Loucy (cell line): ENCODE data around the gene HAVCR2.

Experiments used
- H2AFZ ChIP-seq: fragments of 200-600 bp; sonication (generic); 2 replicates; pipeline ENCODE4 v1.6.0; 2016; ENCODE audit warnings: antibody characterized with exemption, mild to moderate bottlenecking, low read length, moderate library complexity
- H3F3A ChIP-seq: fragments of 200-600 bp; 2 replicates; pipeline ENCODE4 v1.6.0; 2016; ENCODE audit warnings: antibody characterized with exemption, low read depth, mild to moderate bottlenecking
- H3K27me3 ChIP-seq: fragments of 200-600 bp; sonication (generic); 2 replicates; pipeline ENCODE4 v1.6.1; 2014; ENCODE audit warnings: low read length, mild to moderate bottlenecking; ENCODE audit not compliant: insufficient read depth, poor library complexity, severe bottlenecking
- H3K36me3 ChIP-seq: fragments of 200-600 bp; sonication (generic); 2 replicates; pipeline ENCODE4 v1.6.1; 2016; ENCODE audit warnings: low read length; ENCODE audit not compliant: insufficient read depth
- H3K4me1 ChIP-seq: fragments of 200-600 bp; sonication (generic); 2 replicates; pipeline ENCODE4 v1.5.1; 2014; ENCODE audit warnings: low read length, mild to moderate bottlenecking; ENCODE audit not compliant: insufficient read depth, poor library complexity, severe bottlenecking
- H3K4me2 ChIP-seq: fragments of 200-600 bp; sonication (generic); 2 replicates; pipeline ENCODE4 v1.6.0; 2014; ENCODE audit warnings: antibody characterized with exemption, low read length, low read depth, mild to moderate bottlenecking; ENCODE audit not compliant: poor library complexity, severe bottlenecking
- H3K4me3 ChIP-seq: fragments of 200-600 bp; sonication (generic); 2 replicates; pipeline ENCODE4 v1.5.1; 2014; ENCODE audit warnings: low read length, mild to moderate bottlenecking, mixed read lengths; ENCODE audit not compliant: poor library complexity, severe bottlenecking
- H3K79me2 ChIP-seq: fragments of 200-600 bp; sonication (generic); 2 replicates; pipeline ENCODE4 v1.6.1; 2014; ENCODE audit warnings: low read length; ENCODE audit not compliant: insufficient read depth
- H3K9ac ChIP-seq: fragments of 200-600 bp; sonication (generic); 2 replicates; pipeline ENCODE4 v1.6.0; 2014; ENCODE audit warnings: mild to moderate bottlenecking, low read depth, low read length, moderate library complexity; ENCODE audit not compliant: poor library complexity, severe bottlenecking
- H3K9me2 ChIP-seq: fragments of 200-600 bp; sonication (generic); replicated peaks from 2 replicates; pipeline ENCODE4 v1.6.1; 2016; ENCODE audit warnings: low read depth, low read length, mixed read lengths
- H3K9me3 ChIP-seq: fragments of 200-600 bp; sonication (generic); 2 replicates; pipeline ENCODE4 v1.6.1; 2014; ENCODE audit warnings: mild to moderate bottlenecking, antibody characterized with exemption, low read length, low read depth; ENCODE audit not compliant: insufficient read depth
- H4K20me1 ChIP-seq: fragments of 200-600 bp; sonication (generic); 2 replicates; pipeline ENCODE4 v1.6.0; 2014; ENCODE audit warnings: antibody characterized with exemption, low read length, mild to moderate bottlenecking; ENCODE audit not compliant: insufficient read depth, poor library complexity, severe bottlenecking
- CTCF ChIP-seq: fragments of 200-600 bp; sonication (generic); conservative IDR thresholded peaks from 2 replicates; pipeline ENCODE4 v1.5.1; 2014; ENCODE audit warnings: mild to moderate bottlenecking, antibody characterized with exemption, low read length
- EZH2phosphoT487 ChIP-seq: fragments of 200-600 bp; IDR thresholded peaks from 2 replicates; pipeline ENCODE4 v1.6.1; 2018; ENCODE audit warnings: antibody characterized with exemption, mild to moderate bottlenecking, moderate library complexity, borderline replicate concordance

HAVCR2 gene

DNA sequence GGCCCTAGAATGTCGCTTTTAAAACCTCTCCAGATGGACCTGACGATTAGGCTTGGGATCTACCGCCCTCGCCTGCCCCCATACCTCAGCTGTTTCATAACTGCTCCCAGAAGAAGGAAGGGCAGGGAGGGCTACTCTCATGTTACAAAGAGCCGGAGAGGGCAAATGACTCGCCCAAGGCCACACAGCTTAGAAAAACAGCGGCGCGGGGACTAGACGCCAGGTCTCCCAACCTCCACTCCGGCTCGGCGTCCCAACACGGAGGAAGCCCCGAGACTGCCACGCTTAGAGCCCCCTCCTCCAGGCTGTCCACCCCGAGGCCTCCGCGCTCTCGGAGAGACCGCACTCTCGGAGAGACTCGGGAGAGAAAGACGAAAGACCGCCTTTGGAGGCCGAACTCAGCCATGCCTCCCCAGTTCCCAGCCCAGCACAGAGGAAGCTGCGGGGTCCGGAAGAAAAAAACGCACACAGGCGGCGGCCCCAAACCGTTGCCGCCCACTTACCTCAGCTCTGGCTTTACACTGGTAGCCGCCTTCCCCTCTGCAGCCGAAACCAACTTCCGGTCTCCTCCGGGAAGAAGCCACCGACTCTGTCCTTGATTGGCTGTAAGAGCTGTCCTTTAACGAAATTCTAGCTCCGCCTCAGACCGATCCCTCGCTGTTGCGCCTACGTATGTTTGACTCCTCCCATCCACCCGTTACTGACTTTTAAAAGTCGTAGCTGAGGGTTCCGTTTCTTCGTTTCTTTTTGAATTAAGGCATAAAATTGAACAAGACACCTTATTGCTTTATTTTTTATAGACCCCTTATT is 33.7 kb upstream of the HAVCR2 start, which contains the start of gene MED7:
Gene MED7, minus strand, starts transcription at position 549 of the 810 bp plus-strand sequence. CDS start 3,434 bp downstream, outside the sequence.
- Histone ChIP-seq H3K4me3 (peak within 1 kb of the TSS; percentile 97), H3K4me2 (peak within 1 kb of the TSS; percentile 76), H3K9ac (peak within 1 kb of the TSS; percentile 97), H3K27me3 (peaks cover 5% of the 10 kb centered on the region), H3K4me1 (peaks cover 4% of the 10 kb centered on the region), H2AFZ (peak within 1 kb of the TSS; percentile 93), H3K9me3 (no peaks in the 10 kb centered on the region), H3K79me2 (peaks cover 24% of the 10 kb centered on the region), H4K20me1 (no peaks in the 10 kb centered on the region), H3K9me2 (no peaks in the 10 kb centered on the region), H3K36me3 (no peaks in the 10 kb centered on the region), H3F3A (no peaks in the 10 kb centered on the region)
- TF ChIP-seq EZH2phosphoT487 (no peak), CTCF (no peak)

DNA sequence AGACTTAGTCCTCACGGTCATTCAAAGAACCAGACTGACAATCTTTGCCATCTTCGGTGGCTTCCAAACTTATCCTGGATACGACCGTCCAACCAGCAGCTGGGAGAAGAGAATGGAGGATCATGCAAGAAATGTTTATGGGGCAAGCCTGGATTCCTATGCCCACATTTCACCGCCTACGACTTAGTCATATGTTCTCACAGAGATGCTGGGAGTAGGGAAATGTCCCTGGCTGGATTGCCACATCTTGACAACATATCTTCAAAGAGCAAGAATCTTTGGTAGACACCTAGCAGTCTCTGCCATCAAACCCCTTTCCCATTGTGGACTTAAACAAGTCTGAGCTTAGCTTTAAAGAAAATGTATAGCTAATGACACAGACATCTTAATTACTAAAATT is 28.8 kb upstream of the HAVCR2 start:
- H3K9me3 ChIP-seq = no peaks in the 10 kb centered on the region
- H3F3A ChIP-seq = no peaks in the 10 kb centered on the region
- peaks cover 24% of the 10 kb centered on the region for H3K79me2 ChIP-seq
- H3K36me3 ChIP-seq = no peaks in the 10 kb centered on the region
- no peaks in the 10 kb centered on the region for H4K20me1 ChIP-seq
- H3K4me1 ChIP-seq = no peaks in the 10 kb centered on the region
- peaks cover 5% of the 10 kb centered on the region for H3K27me3 ChIP-seq
- H2AFZ ChIP-seq = no peak overlapping the region
- H3K9me2 ChIP-seq = no peaks in the 10 kb centered on the region
- H3K4me3 ChIP-seq = no peak overlapping the region
- no peak overlapping the region for H3K4me2 ChIP-seq
- no peak for TF ChIP-seq EZH2phosphoT487
- TF ChIP-seq CTCF = no peak
- H3K9ac ChIP-seq = no peak overlapping the region

DNA sequence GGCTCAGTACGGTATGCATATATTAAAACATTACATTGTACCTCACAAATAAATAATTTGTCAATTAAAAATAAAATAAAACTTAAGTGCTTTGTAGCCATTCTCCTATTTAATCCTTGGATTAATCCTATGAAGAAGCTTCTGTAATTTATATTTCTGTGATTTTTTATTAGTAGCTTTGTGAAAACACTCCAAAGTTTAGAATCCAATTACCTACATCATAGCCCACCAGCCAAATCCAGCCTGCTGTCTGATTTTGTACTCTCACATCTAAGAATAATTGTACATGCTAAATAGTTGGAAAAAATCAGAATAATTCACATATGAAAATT is 23.4 kb upstream of the HAVCR2 start:
- no peaks in the 10 kb centered on the region for H3K9me2 ChIP-seq
- no peaks in the 10 kb centered on the region for H3K27me3 ChIP-seq
- H3K9me3 ChIP-seq = no peaks in the 10 kb centered on the region
- H2AFZ ChIP-seq = no peak overlapping the region
- no peaks in the 10 kb centered on the region for H3K79me2 ChIP-seq
- H3K4me1 ChIP-seq = no peaks in the 10 kb centered on the region
- H4K20me1 ChIP-seq = no peaks in the 10 kb centered on the region
- TF ChIP-seq CTCF (no peak), EZH2phosphoT487 (no peak)
- H3K9ac ChIP-seq = no peak overlapping the region
- H3K4me3 ChIP-seq = no peak overlapping the region
- no peaks in the 10 kb centered on the region for H3K36me3 ChIP-seq
- no peak overlapping the region for H3K4me2 ChIP-seq
- no peaks in the 10 kb centered on the region for H3F3A ChIP-seq
